HG02798 (cell line): ENCODE results near the gene DDX49.
"Not testable (repeated sequence)": the region's sequence is repeated elsewhere in the genome, so short reads cannot be mapped to it uniquely, and the experiment has no call there.

Source experiments
- ATAC-seq: cut with Tn5 transposase; IDR thresholded peaks from one replicate; pipeline ENCODE4 v1.9.1; 2021; ENCODE audit warnings: mild to moderate bottlenecking; ENCODE audit not compliant: unreplicated experiment, poor library complexity

DDX49 gene

DNA sequence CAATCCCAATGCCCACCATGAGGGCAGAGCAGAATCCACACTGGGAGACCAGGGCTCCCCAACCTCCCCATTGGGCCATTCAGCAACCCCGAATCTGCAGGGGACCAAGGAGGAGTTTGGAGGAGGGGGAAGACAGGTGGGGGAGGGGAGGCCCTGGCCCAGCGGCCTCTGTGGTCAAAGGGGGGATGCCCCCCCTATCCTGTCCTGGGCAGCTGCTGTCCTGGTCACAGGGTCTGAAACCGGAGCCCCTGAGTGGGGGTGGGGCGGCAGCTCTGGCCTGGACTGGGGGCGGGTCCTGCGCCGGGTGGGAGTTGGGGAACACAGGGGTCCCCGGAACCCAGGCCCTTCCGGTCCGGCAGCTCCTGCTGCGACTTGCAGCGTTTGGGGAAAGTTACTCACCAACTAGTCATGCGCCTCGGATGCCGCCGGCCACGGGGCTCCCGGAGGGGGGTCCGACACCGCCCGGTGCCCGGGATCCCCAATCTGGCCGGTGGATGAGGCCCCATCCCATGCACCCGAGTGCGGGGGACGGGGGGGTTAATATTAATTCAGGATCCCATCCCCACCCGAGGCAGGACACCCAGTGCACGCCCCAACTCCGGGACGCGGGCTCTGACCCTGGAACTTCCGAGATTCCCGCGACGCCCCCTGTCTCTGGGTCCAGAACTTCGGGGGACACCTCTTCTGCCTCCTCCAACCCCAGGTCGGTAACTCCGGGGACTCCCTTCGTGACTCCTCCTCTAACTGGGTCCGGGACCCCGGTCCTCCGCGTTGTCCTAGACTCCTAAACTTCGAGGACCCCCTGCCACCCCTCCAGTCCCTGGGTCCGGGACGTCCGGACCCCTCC lies 20.6 kb downstream of the DDX49 start:
- ATAC-seq = no peak

- no peak for ATAC-seq
Measured at GRCh38 chr19:18940769-18941627, 21.5 kb downstream of the DDX49 start, which contains the start of gene HOMER3. Gene HOMER3, minus strand, starts transcription at chr19:18941217. Its CDS starts 2,235 bp downstream, at chr19:18938982.

DNA sequence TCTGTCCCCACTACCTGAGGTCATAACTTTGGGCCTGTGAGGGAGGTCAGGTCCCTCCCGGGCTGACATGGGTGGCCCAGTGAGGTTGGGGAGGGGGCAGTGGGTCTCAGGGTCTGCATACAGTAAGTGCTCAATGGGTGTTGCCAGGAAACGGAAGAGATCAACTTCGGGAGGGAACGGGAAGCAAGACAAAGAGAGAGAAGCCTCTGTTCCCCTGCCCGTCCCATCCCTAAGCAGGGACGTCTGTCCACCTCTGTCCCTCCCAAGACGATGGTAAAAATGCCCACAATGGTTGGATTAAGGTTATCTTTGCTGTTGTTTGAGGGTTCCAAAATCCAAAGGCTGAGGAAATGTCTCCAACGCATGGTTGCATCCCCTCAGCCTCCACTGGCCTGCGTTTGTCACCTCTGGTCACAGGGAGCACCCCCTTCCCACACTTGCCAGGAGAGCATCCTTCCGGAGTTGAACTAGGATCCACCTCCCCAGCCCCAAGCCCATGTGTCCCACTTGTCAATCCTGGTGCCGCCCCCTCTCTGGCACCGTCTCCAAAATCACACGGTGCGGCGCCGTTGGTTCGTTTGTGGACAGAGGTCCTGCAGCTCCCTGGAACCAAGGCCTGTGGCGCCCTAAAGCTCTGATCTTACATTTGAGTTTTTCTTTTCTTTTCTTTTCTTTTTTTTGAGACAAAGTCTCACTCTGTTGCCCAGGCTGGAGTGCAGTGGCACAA lies 22.3 kb downstream of the DDX49 start:
- ATAC-seq = no peak

DNA sequence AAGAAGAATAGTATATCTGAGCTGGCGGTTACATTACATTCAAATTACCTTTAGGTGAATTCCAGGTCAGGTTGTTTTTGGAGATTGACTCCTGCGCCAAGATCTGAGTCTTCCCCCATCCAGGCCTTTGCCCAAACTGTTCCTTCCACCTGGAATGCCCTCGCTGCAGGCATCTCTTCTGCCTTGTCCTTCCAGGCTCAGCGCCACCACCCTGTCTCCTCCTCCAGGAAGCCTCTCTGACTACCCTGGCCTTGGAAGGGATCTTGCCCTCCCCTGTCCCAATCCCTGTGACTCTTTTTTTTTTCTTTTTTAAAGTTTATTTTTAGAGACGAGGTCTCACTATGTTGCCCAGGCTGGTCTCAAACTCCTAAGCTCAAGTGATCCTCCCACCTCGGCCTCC lies 23.2 kb downstream of the DDX49 start:
- ATAC-seq = no peak

DNA sequence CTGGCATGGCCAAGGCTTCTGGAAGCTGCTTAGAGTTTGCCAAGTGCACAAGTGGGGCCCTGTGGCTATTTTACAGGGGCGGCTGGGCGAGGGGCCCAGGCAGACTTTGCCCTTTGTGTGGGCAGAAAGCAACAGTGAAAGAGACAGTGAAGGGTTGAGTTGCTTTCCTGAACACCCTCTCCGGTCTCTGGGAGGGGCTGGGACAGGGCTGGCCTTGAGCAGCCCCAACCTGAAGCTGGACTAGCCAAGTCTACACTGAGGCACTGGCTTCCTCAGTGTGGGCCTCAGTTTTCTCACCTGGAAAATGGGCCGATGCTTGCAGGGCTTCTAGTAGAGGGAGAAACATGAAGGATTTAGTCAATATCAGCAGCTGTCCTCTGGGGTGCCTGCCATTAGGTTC lies 23.9 kb downstream of the DDX49 start:
- no peak for ATAC-seq

DNA sequence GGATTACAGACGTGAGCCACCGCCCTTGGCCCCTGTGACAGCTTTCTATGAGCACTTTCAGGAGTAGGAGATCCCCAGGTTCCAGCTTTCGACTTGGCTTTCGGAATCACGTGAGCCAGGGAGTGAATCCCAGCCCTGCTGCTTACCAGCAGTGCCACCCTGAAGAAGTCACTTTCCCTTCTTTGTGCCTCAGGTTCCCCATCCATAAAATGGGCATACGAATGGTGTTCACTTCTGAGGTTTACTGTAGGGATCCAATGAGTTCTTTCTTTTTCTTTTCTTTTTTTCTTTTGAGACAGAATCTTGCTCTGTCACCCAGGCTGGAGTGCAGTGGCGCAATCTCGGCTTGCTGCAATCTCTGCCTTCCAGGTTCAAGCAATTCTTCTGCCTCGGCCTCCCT lies 25.8 kb downstream of the DDX49 start:
- no peak for ATAC-seq

DNA sequence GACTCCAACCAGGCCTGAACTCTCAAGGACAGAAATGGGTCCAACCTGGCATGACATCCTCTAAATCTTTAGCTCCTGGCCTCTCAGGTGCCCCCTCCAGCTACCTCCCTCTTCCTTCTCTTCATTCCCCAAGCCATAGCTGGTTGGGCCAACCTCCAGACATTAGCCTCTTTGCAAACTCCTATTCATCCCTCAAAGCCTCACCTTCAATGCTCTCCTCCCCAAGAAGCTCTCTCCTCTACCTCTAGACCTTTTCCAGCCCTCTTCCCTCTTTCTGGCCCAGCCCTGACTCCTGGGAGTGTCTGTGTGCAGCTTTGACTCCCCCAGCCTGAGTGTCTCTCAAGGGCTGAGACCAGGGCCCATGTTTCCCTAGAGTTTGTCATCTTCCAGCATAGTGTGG lies 26.8 kb downstream of the DDX49 start:
- no peak for ATAC-seq

- ATAC-seq = no peak
Measured at GRCh38 chr19:18946918-18947317, 27.4 kb downstream of the DDX49 start.

DNA sequence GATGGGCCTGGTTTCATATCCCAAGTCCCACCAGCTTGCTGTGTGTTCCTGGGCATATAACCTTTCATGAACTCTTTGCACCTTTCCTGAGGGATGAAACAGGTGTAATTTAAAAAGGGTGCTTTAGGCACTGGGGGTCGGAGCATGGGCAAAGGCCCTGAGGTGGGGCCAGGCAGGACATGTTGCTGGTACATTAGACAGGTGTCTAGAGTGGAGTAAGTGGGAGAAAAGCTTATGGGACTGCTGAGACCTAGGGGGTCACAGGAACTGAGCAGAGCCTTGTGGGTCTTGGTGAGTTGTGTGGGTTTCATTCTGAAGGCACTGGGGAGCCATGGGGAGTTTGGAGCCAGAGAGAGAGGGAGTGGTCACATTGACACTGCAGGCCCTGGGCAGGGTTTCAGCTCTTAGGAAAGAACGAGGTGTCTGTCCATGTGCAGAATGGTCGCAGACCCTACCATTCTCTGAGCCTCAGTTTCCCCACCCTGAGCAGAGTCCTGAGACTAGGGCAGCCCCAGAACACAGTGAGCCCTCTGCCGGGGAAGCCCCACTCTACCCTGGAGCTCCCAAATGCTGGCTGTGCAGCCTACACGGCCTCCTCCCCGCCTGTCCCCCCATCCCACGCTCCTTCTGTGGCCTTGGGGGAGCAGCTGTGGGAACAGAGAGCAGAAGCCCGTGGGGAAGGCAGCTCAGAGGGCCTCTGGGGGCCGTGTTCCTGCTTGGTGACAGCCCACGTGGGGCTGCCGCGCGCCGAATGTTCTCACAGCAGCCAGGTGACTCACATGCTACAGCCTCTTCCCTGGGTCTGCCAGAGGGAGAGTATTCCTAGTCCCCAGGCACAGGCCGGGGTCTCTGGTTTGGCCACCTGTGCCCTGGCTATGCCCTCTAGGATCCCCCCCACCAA lies 28.8 kb downstream of the DDX49 start:
- no peak for ATAC-seq

DNA sequence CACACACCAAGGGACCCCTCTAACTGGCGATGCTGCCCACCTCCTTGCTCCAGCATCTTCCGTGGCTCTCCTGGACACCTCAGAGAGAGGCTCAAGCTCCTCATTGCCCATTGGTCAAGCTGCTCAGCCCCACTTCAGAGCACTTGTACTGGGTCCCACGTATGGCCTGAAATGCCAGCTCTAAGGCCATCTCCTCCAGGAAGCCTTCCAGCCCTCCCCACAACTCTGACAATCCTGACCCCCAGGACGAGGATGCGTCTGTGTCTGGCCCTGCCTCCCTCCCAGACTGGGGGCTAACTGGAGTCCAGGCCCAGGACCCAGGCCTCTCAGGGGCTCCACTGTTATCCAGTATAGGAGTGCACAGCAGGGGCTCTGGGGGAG lies 29.5 kb downstream of the DDX49 start:
- no peak for ATAC-seq

- no peak for ATAC-seq
Measured at GRCh38 chr19:18949858-18950257, 30.3 kb downstream of the DDX49 start.

GRCh38 chr19:18951721-18952281 lies 32.3 kb downstream of the DDX49 start:
- ATAC-seq = no peak

DNA sequence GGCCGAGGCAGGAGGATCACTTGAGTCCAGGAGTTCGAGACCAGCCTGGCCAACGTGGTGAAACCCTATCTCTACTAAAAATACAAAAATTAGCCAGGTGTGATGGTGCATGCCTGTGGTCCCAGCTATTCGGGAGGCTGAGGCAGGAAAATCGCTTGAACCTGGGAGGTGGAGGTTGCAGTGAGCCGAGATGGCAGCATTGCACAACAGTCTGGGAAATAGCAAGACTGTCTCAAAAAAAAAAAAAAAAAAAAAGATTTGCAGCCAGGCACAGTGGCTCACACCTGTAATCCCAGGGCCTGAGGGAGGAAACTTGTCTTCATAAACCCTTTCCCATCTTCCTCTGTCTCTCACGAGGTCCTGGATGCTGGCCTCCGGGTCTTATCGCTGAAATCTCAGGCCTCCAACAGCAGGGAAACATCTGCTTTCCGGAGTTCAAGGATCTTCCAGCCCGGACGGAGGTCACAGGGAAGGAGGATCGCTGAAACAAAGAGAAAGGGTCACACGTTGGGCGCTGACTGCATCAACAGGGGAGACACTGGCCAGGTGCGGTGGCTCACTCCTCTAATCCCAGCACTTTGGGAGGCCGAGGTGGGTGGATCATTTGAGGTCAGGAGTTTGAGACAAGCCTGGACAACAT lies 33.0 kb downstream of the DDX49 start:
- ATAC-seq = not testable (repeated sequence)

- no peak for ATAC-seq
Measured at GRCh38 chr19:18954094-18954493, 34.6 kb downstream of the DDX49 start.

DNA sequence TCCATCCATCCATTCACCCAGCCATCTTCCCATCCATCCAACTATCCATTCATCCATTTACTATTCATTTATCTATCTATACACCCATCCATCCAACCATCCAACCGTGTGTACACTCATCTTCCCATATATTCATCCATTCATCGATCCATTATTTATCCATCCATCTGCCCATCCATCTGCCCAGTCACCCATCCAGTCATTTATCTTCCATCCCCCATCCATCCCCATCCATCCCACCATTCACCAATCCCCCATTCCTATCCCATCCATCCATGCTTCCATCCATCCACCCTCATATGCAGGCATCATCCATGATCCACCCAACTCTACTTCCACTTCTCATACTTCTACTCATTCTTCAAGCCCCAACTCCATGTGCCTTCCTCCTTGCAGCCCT lies 35.5 kb downstream of the DDX49 start:
- ATAC-seq = no peak

GRCh38 chr19:18960370-18960769 lies 40.9 kb downstream of the DDX49 start:
- no peak for ATAC-seq

GRCh38 chr19:18961767-18962620 lies 42.5 kb downstream of the DDX49 start:
- no peak for ATAC-seq

DNA sequence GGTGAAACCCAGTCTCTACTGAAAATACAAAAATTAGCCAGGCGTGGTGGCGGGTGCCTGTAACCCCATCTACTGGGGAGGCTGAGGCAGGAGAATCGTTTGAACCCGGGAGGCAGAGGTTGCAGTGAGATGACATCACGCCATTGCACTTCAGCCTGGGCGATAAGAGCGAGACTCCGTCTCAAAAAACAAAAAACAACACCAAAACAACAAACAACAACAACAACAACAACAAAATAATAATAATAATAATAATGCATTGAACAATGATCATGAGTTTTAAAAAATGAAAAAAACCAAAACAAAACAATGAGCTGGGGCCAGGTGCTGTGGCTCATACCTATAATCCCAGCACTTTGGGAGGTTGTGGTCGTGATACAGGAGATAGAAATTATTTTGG lies 44.6 kb downstream of the DDX49 start:
- ATAC-seq = no peak
